A549 (cell line): Measurements from ENCODE around the gene ASCL2. TPM values are rescaled to one million over a fixed set of nuclear protein-coding genes. Genes with fewer than 3 reads are reported as not detected.
"Not testable (repeated sequence)": the region's sequence is repeated elsewhere in the genome, so short reads cannot be mapped to it uniquely, and the experiment has no call there.

Experiments used
- ATAC-seq, 2 experiments: fragments of 200-7000 bp in 1 of 2; fragments of >200 bp in 1 of 2; cut with Nextera tagmentation in 1 of 2; cut with Tn5 transposase in 1 of 2; 3 replicates each; pipeline versions ENCODE4 v1.8.0 to v1.9.1; 2018 to 2020; ENCODE audit warnings: mild to moderate bottlenecking in 1 of 2, moderate library complexity in 1 of 2
- CTCF ChIA-PET: fragments of 300-600 bp; sonication (Branson Sonifier 250); formaldehyde crosslinking; extraction: SDS; loops from one replicate; lab custom pipeline; 2021; ENCODE audit warnings: antibody characterized with exemption, inconsistent platforms; lab: Yijun Ruan, JAX
- POLR2A ChIA-PET: fragments of 350-600 bp; formaldehyde crosslinking; extraction: SDS; loops from one replicate; lab custom pipeline; 2021; ENCODE audit warnings: antibody characterized with exemption, inconsistent platforms; lab: Yijun Ruan, JAX
- DNase-seq, 2 experiments: peaks; one replicate each; pipeline versions ENCODE4 v3.0.0 to v3.0.0-alpha.2; 2011 to 2016; ENCODE audit warnings: low read depth in 1 of 2, low spot score in 1 of 2
- FAIRE-seq: peaks from 2 replicates; lab custom pipeline; 2011; peaks lifted over from hg19 to GRCh38; lab: Jason Lieb, UNC
- H3K27ac ChIP-seq, 2 experiments: fragments of >200 bp; sonication (Bioruptor Twin); formaldehyde crosslinking; 3 replicates each; pipeline ENCODE4 v1.5.1; 2016 to 2017
- H3K4me1 ChIP-seq: fragments of >200 bp; sonication (Bioruptor Twin); formaldehyde crosslinking; 3 replicates; pipeline ENCODE4 v1.6.1; 2016
- H3K4me2 ChIP-seq: fragments of >200 bp; sonication (Bioruptor Twin); formaldehyde crosslinking; 3 replicates; pipeline ENCODE4 v1.6.1; 2016
- H3K4me3 ChIP-seq: fragments of >200 bp; sonication (Bioruptor Twin); formaldehyde crosslinking; 3 replicates; pipeline ENCODE4 v1.5.1; 2016
- H3K9me3 ChIP-seq: fragments of >200 bp; sonication (Bioruptor Twin); formaldehyde crosslinking; 3 replicates; pipeline ENCODE4 v1.6.1; 2016
- BHLHE40 ChIP-seq: IDR thresholded peaks from 2 replicates; pipeline ENCODE4 v1.6.1; 2012; ENCODE audit warnings: low read depth, low read length, inconsistent platforms
- CBX2 ChIP-seq: fragments of 200-600 bp; sonication (generic); IDR thresholded peaks from 2 replicates; pipeline ENCODE4 v1.6.1; 2016; ENCODE audit warnings: low read depth, mild to moderate bottlenecking, borderline replicate concordance
- CBX8 ChIP-seq: fragments of 200-600 bp; sonication (generic); IDR thresholded peaks from 2 replicates; pipeline ENCODE4 v1.6.1; 2016
- CTCF ChIP-seq: fragments of >200 bp; sonication (Bioruptor Twin); formaldehyde crosslinking; IDR thresholded peaks from 3 replicates; pipeline ENCODE4 v1.5.1; 2016
- EHMT2 ChIP-seq: fragments of 200-600 bp; sonication (generic); IDR thresholded peaks from 2 replicates; pipeline ENCODE4 v1.6.1; 2016; ENCODE audit warnings: antibody characterized with exemption, low read depth, mild to moderate bottlenecking, moderate library complexity
- FOSB ChIP-seq: fragments of 250-450 bp; sonication (Bioruptor Pico); IDR thresholded peaks from 2 replicates; pipeline ENCODE4 v1.5.0; 2020; ENCODE audit warnings: mild to moderate bottlenecking, moderate library complexity
- HDAC2 ChIP-seq: fragments of 200-600 bp; sonication (generic); IDR thresholded peaks from 2 replicates; pipeline ENCODE4 v1.6.1; 2016
- JUN ChIP-seq, 2 experiments: fragments of >200 bp; sonication (Bioruptor Twin); formaldehyde crosslinking; IDR thresholded peaks; 2 replicates in 1 of 2; 3 replicates in 1 of 2; pipeline ENCODE4 v1.6.1; 2016 to 2017
- JUNB ChIP-seq: fragments of >200 bp; sonication (Bioruptor Twin); formaldehyde crosslinking; IDR thresholded peaks from 2 replicates; pipeline ENCODE4 v1.6.1; 2016
- MAZ ChIP-seq: fragments of 150-350 bp; IDR thresholded peaks from 2 replicates; pipeline ENCODE4 v1.6.1; 2014; ENCODE audit warnings: antibody characterized with exemption, low read depth, low read length, borderline replicate concordance
- NR3C1 ChIP-seq: fragments of >200 bp; sonication (Bioruptor Twin); formaldehyde crosslinking; IDR thresholded peaks from 3 replicates; pipeline ENCODE4 v1.6.1; 2017
- RFX5 ChIP-seq: fragments of 450-650 bp; IDR thresholded peaks from 2 replicates; pipeline ENCODE4 v1.7.1; 2014; ENCODE audit warnings: antibody characterized with exemption, mild to moderate bottlenecking, moderate library complexity
- TFCP2L1 ChIP-seq: fragments of 250-450 bp; sonication (Bioruptor Pico); IDR thresholded peaks from 2 replicates; pipeline ENCODE4 v1.5.0; 2021; ENCODE audit warnings: mild to moderate bottlenecking
- WGBS: methylation state at CpG from one replicate; pipeline ENCODE4 v1.1.6; 2017; ENCODE audit errors: missing lambda C conversion rate; 5-methylcytosine and 5-hydroxymethylcytosine counted together
- polyA plus RNA-seq, 4 experiments: library from polyadenylated mRNA; depleted of rRNA in 3 of 4; stranded (reverse); fragments of >200 nt; fragmentation: RNase III in 1 of 4; extraction: RNeasy Plus Mini Kit Qiagen cat#74134 plus additional on column Dnase treatment in 1 of 4; gene quantifications; 2 replicates in 3 of 4; 3 replicates in 1 of 4; pipeline ENCODE4 v1.2.3, GENCODE V29; 2011 to 2017
- TF ChIP-seq, protein P1 (sequence below): IDR thresholded peaks from 2 replicates; pipeline ENCODE4 v1.6.1; 2012
- TF ChIP-seq, protein P2 (sequence below): fragments of 250-450 bp; sonication (Bioruptor Pico); IDR thresholded peaks from 2 replicates; pipeline ENCODE4 v1.5.0; 2021; ENCODE audit warnings: mild to moderate bottlenecking, moderate library complexity, borderline replicate concordance
- TF ChIP-seq, protein P3 (sequence below): IDR thresholded peaks from 2 replicates; pipeline ENCODE4 v1.6.1; 2012

The ASCL2 gene
- polyA plus RNA-seq, 2 of the 4 experiments (the other 2 are of a cell fraction), result not detected

DNA sequence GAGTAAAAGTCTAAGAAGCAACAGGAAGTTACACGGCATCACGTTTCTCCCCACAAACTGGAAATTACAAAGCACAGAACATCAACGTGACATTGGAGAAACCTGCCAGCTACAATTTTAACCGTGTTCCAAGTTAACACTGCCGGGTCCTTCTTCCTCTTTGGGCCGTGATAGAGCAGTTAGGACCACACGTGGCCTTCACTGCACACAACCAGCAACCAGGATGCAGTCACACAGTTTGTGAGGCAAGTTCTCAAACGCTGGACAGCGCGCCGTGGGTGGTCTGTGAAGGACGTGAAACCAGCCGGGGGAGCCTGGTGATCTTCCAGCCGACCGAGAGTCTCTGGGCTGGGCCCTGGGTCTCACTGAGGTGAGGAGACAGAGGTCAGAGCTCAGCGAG lies 16.7 kb upstream of the ASCL2 start:
- POLR2A ChIA-PET, result no interaction called here
- peaks cover 11% of the 10 kb centered on the region; the same call in 1 of the 3 replicates for H3K9me3 ChIP-seq

GRCh38 chr11:2286350-2286749 lies 16.0 kb upstream of the ASCL2 start:
- ATAC-seq, H3K4me3 ChIP-seq, H3K4me1 ChIP-seq, DNase-seq, H3K27ac ChIP-seq, H3K4me2 ChIP-seq, POLR2A ChIA-PET, FAIRE-seq: not testable (repeated sequence)
- H3K9me3 ChIP-seq, result peaks cover 11% of the 10 kb centered on the region; the same call in 1 of the 3 replicates
- CTCF ChIA-PET, result interaction anchor here (2.8 kb wide), 1 partner anchor 19 kb away, joined by 9 read pairs; no protein-coding TSS in a partner anchor
- 81% methylated on average over 12 of the region's 13 CpGs for WGBS

More for the DNA sequence above, 16.7 kb upstream of the ASCL2 start:
- no peak overlapping the region for H3K27ac ChIP-seq
- 39% methylated on average over 14 of the region's 16 CpGs for WGBS
- DNase-seq (no peak), FAIRE-seq (no peak), ATAC-seq (no peak)
- H3K4me2 ChIP-seq, result no peak overlapping the region
- H3K4me1 ChIP-seq, result no peaks in the 10 kb centered on the region
- CTCF ChIA-PET, result interaction anchor here (3.5 kb wide), 1 partner anchor 133 kb away, joined by 15 read pairs; no protein-coding TSS in a partner anchor
- no peak overlapping the region for H3K4me3 ChIP-seq
- TF ChIP-seq EHMT2 (no peak), JUN (IDR thresholded peaks at IDR 0.05) (no peak), HDAC2 (no peak), NR3C1 (no peak), MAZ (no peak), TFCP2L1 (CRISPR knock-in tag) (no peak), CBX8 (no peak), BHLHE40 (no peak)
- TF ChIP-seq, protein P1, sequence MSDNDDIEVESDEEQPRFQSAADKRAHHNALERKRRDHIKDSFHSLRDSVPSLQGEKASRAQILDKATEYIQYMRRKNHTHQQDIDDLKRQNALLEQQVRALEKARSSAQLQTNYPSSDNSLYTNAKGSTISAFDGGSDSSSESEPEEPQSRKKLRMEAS, result no peak
- TF ChIP-seq, protein P2, sequence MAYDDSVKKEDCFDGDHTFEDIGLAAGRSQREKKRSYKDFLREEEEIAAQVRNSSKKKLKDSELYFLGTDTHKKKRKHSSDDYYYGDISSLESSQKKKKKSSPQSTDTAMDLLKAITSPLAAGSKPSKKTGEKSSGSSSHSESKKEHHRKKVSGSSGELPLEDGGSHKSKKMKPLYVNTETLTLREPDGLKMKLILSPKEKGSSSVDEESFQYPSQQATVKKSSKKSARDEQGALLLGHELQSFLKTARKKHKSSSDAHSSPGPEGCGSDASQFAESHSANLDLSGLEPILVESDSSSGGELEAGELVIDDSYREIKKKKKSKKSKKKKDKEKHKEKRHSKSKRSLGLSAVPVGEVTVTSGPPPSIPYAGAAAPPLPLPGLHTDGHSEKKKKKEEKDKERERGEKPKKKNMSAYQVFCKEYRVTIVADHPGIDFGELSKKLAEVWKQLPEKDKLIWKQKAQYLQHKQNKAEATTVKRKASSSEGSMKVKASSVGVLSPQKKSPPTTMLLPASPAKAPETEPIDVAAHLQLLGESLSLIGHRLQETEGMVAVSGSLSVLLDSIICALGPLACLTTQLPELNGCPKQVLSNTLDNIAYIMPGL (CRISPR knock-in tag), result no peak

GRCh38 chr11:2280208-2280607 lies 9.8 kb upstream of the ASCL2 start:
- CTCF ChIA-PET, result interaction anchor here (0.7 to 1.0 kb wide), 3 partner anchors 25 to 91 kb away, joined by 3 read pairs; no protein-coding TSS in a partner anchor
- POLR2A ChIA-PET, result no interaction called here
- no peak for DNase-seq
- H3K9me3 ChIP-seq, result peaks cover 20% of the 10 kb centered on the region; the same call in 2 of the 3 replicates
- H3K27ac ChIP-seq, result no peak overlapping the region
- FAIRE-seq, result no peak
- no peak overlapping the region for H3K4me2 ChIP-seq
- no peak overlapping the region for H3K4me3 ChIP-seq
- H3K4me1 ChIP-seq, result no peaks in the 10 kb centered on the region
- TF ChIP-seq NR3C1, result no peak
- no peak for TF ChIP-seq RFX5
- TF ChIP-seq FOSB (CRISPR knock-in tag), result no peak
- no peak for TF ChIP-seq TFCP2L1 (CRISPR knock-in tag)
- TF ChIP-seq, protein P3, sequence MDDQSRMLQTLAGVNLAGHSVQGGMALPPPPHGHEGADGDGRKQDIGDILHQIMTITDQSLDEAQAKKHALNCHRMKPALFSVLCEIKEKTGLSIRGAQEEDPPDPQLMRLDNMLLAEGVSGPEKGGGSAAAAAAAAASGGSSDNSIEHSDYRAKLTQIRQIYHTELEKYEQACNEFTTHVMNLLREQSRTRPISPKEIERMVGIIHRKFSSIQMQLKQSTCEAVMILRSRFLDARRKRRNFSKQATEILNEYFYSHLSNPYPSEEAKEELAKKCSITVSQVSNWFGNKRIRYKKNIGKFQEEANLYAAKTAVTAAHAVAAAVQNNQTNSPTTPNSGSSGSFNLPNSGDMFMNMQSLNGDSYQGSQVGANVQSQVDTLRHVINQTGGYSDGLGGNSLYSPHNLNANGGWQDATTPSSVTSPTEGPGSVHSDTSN, result no peak
- no peak for TF ChIP-seq JUNB
- TF ChIP-seq CTCF, result no peak
- TF ChIP-seq CBX2, result no peak
- WGBS, result 3% methylated on average over 2 of the region's 2 CpGs
- no peak for ATAC-seq
